ENCODE data around the gene SAPCD1. TPM values are rescaled to one million over a fixed set of nuclear protein-coding genes. Genes with fewer than 3 reads are reported as not detected.

SAPCD1 gene
- total and polyA plus RNA-seq, 10 donors, result 3.6 to 14.2 (median 6.4) TPM; not detected in 1

Small RNAs within 50 kb of the gene (small RNA-seq; reads per million reads assigned to genes)
- gene LY6G6D (0 reads per million in 4 donors), gene MSH5-SAPCD1 (0 reads per million in 4 donors), gene RF00019 (0 reads per million in 4 donors), gene RNU6-850P (0 reads per million in 4 donors), gene SAPCD1 (0 reads per million in 4 donors)

Other genes starting within 250 kb of the SAPCD1 start
Only the 30 nearest of the 42 such genes appear.
- gene LST1, start 176.4 kb upstream of the SAPCD1 start, total RNA-seq, result 100 to 1,000 TPM; 139 to 268 (median 217) TPM
- gene LST1, start 176.4 kb upstream of the SAPCD1 start, polyA plus RNA-seq, result 100 to 1,000 TPM; 128 to 214 (median 203) TPM
- 10 to 100 TPM in 6 of 7 donors, 1 to 10 TPM in 1; 7.8 to 28.1 (median 12.1) TPM for gene NCR3, start 169.7 kb upstream of the SAPCD1 start, total RNA-seq
- gene NCR3, start 169.7 kb upstream of the SAPCD1 start, polyA plus RNA-seq, result 10 to 100 TPM; 15.9 to 30.3 (median 25.3) TPM
- gene AIF1, start 147.4 kb upstream of the SAPCD1 start, total RNA-seq, result 100 to 1,000 TPM; 258 to 479 (median 310) TPM
- 100 to 1,000 TPM; 258 to 416 (median 312) TPM for gene AIF1, start 147.4 kb upstream of the SAPCD1 start, polyA plus RNA-seq
- 100 to 1,000 TPM; 119 to 198 (median 176) TPM for gene PRRC2A, start 141.9 kb upstream of the SAPCD1 start, total RNA-seq
- gene PRRC2A, start 141.9 kb upstream of the SAPCD1 start, polyA plus RNA-seq, result 100 to 1,000 TPM in 2 of 3 donors, 10 to 100 TPM in 1; 84.1 to 151 (median 146) TPM
- gene BAG6, start 110.0 kb upstream of the SAPCD1 start, total RNA-seq, result 100 to 1,000 TPM; 211 to 328 (median 260) TPM
- gene BAG6, start 110.0 kb upstream of the SAPCD1 start, polyA plus RNA-seq, result 100 to 1,000 TPM; 195 to 311 (median 310) TPM
- 1 to 10 TPM in 6 of 7 donors, under 1 TPM in 1; 0.66 to 3.9 (median 2.5) TPM for gene APOM, start 106.8 kb upstream of the SAPCD1 start, total RNA-seq
- gene APOM, start 106.8 kb upstream of the SAPCD1 start, polyA plus RNA-seq, result 1 to 10 TPM; 4.7 to 9.7 (median 7.5) TPM
- 10 to 100 TPM; 24.1 to 37.4 (median 28.6) TPM for gene C6orf47, start 101.9 kb upstream of the SAPCD1 start, total RNA-seq
- gene C6orf47, start 101.9 kb upstream of the SAPCD1 start, polyA plus RNA-seq, result 10 to 100 TPM; 12.2 to 22.6 (median 13.4) TPM
- gene GPANK1, start 97.7 kb upstream of the SAPCD1 start, total RNA-seq, result 10 to 100 TPM; 12.7 to 21.3 (median 17.4) TPM
- 10 to 100 TPM; 12.4 to 19.2 (median 14.8) TPM for gene GPANK1, start 97.7 kb upstream of the SAPCD1 start, polyA plus RNA-seq
- gene CSNK2B, start 96.6 kb upstream of the SAPCD1 start, total RNA-seq, result 100 to 1,000 TPM; 122 to 294 (median 150) TPM
- gene CSNK2B, start 96.6 kb upstream of the SAPCD1 start, polyA plus RNA-seq, result 100 to 1,000 TPM; 132 to 163 (median 139) TPM
- 10 to 100 TPM; 11.0 to 25.3 (median 16.3) TPM for gene LY6G5B, start 92.7 kb upstream of the SAPCD1 start, total RNA-seq
- 1 to 10 TPM; 3.0 to 5.8 (median 3.7) TPM for gene LY6G5B, start 92.7 kb upstream of the SAPCD1 start, polyA plus RNA-seq
- 1 to 10 TPM; 3.3 to 7.9 (median 5.8) TPM for gene LY6G5C, start 81.6 kb upstream of the SAPCD1 start, total RNA-seq
- 1 to 10 TPM; 3.3 to 4.3 (median 3.5) TPM for gene LY6G5C, start 81.6 kb upstream of the SAPCD1 start, polyA plus RNA-seq
- gene ABHD16A, start 59.3 kb upstream of the SAPCD1 start, total RNA-seq, result 10 to 100 TPM; 55.8 to 80.7 (median 71.1) TPM
- gene ABHD16A, start 59.3 kb upstream of the SAPCD1 start, polyA plus RNA-seq, result 10 to 100 TPM; 30.2 to 42.3 (median 34.4) TPM
- gene LY6G6F, start 55.8 kb upstream of the SAPCD1 start, total RNA-seq, result 1 to 10 TPM; 1.6 to 4.9 (median 2.2) TPM
- gene LY6G6F, start 55.8 kb upstream of the SAPCD1 start, polyA plus RNA-seq, result under 1 TPM; 0.11 to 0.68 (median 0.35) TPM
- gene LY6G6D, start 47.3 kb upstream of the SAPCD1 start, total RNA-seq, result not detected
- gene LY6G6D, start 47.3 kb upstream of the SAPCD1 start, polyA plus RNA-seq, result not detected
- gene LY6G6C, start 40.9 kb upstream of the SAPCD1 start, total RNA-seq, result under 1 TPM in 2 of 7 donors, not detected in 5; 0.49 to 0.77 TPM
- gene LY6G6C, start 40.9 kb upstream of the SAPCD1 start, polyA plus RNA-seq, result not detected
- gene MPIG6B, start 39.3 kb upstream of the SAPCD1 start, total RNA-seq, result 10 to 100 TPM in 4 of 7 donors, 1 to 10 TPM in 3; 7.9 to 15.1 (median 10.6) TPM
- under 1 TPM; 0.46 to 0.61 (median 0.48) TPM for gene MPIG6B, start 39.3 kb upstream of the SAPCD1 start, polyA plus RNA-seq
- gene DDAH2, start 33.4 kb upstream of the SAPCD1 start, total RNA-seq, result 100 to 1,000 TPM in 1 of 7 donors, 10 to 100 TPM in 6; 63.0 to 116 (median 72.3) TPM
- gene DDAH2, start 33.4 kb upstream of the SAPCD1 start, polyA plus RNA-seq, result 10 to 100 TPM; 67.1 to 84.7 (median 81.0) TPM
- 100 to 1,000 TPM; 296 to 392 (median 326) TPM for gene CLIC1, start 26.1 kb upstream of the SAPCD1 start, total RNA-seq
- 100 to 1,000 TPM; 321 to 447 (median 388) TPM for gene CLIC1, start 26.1 kb upstream of the SAPCD1 start, polyA plus RNA-seq
- gene MSH5, start 22.7 kb upstream of the SAPCD1 start, total RNA-seq, result 10 to 100 TPM; 20.2 to 35.2 (median 27.6) TPM
- 10 to 100 TPM; 11.2 to 26.7 (median 23.1) TPM for gene MSH5, start 22.7 kb upstream of the SAPCD1 start, polyA plus RNA-seq
- gene VWA7, start 14.7 kb downstream of the SAPCD1 start, total RNA-seq, result 1 to 10 TPM in 4 of 7 donors, under 1 TPM in 2, not detected in 1; 0.68 to 2.6 (median 1.3) TPM
- gene VWA7, start 14.7 kb downstream of the SAPCD1 start, polyA plus RNA-seq, result 1 to 10 TPM in 1 of 3 donors, under 1 TPM in 2; 0.09 to 1.2 (median 0.11) TPM
- gene VARS1, start 33.1 kb downstream of the SAPCD1 start, total RNA-seq, result 10 to 100 TPM; 32.4 to 97.3 (median 62.5) TPM
- gene VARS1, start 33.1 kb downstream of the SAPCD1 start, polyA plus RNA-seq, result 10 to 100 TPM; 31.1 to 49.0 (median 38.3) TPM
- 10 to 100 TPM; 35.9 to 54.4 (median 42.9) TPM for gene LSM2, start 44.3 kb downstream of the SAPCD1 start, total RNA-seq
- gene LSM2, start 44.3 kb downstream of the SAPCD1 start, polyA plus RNA-seq, result 10 to 100 TPM; 74.5 to 98.9 (median 80.4) TPM
- gene HSPA1L, start 52.6 kb downstream of the SAPCD1 start, total RNA-seq, result 1 to 10 TPM; 2.6 to 3.7 (median 3.1) TPM
- gene HSPA1L, start 52.6 kb downstream of the SAPCD1 start, polyA plus RNA-seq, result 1 to 10 TPM in 2 of 3 donors, under 1 TPM in 1; 0.93 to 1.9 (median 1.0) TPM
- gene HSPA1A, start 52.9 kb downstream of the SAPCD1 start, total RNA-seq, result 100 to 1,000 TPM in 6 of 7 donors, 10 to 100 TPM in 1; 97.7 to 384 (median 127) TPM
- gene HSPA1A, start 52.9 kb downstream of the SAPCD1 start, polyA plus RNA-seq, result 10 to 100 TPM; 16.4 to 58.5 (median 27.7) TPM
- gene HSPA1B, start 65.1 kb downstream of the SAPCD1 start, total RNA-seq, result 100 to 1,000 TPM in 1 of 7 donors, 10 to 100 TPM in 6; 40.4 to 372 (median 48.3) TPM
- gene HSPA1B, start 65.1 kb downstream of the SAPCD1 start, polyA plus RNA-seq, result 10 to 100 TPM in 1 of 3 donors, 1 to 10 TPM in 2; 7.4 to 20.6 (median 8.7) TPM
- gene NEU1, start 100.2 kb downstream of the SAPCD1 start, total RNA-seq, result 10 to 100 TPM; 28.6 to 60.7 (median 39.0) TPM
- 10 to 100 TPM; 14.0 to 22.6 (median 19.4) TPM for gene NEU1, start 100.2 kb downstream of the SAPCD1 start, polyA plus RNA-seq
- gene SLC44A4, start 116.3 kb downstream of the SAPCD1 start, total RNA-seq, result 1 to 10 TPM; 1.0 to 5.9 (median 3.3) TPM
- gene SLC44A4, start 116.3 kb downstream of the SAPCD1 start, polyA plus RNA-seq, result under 1 TPM; 0.20 to 0.83 (median 0.26) TPM
- gene EHMT2, start 135.0 kb downstream of the SAPCD1 start, total RNA-seq, result 10 to 100 TPM; 38.6 to 60.7 (median 49.0) TPM
- 10 to 100 TPM; 36.5 to 66.1 (median 57.7) TPM for gene EHMT2, start 135.0 kb downstream of the SAPCD1 start, polyA plus RNA-seq
- 1 to 10 TPM; 1.3 to 4.6 (median 4.2) TPM for gene ZBTB12, start 139.4 kb downstream of the SAPCD1 start, total RNA-seq
- gene ZBTB12, start 139.4 kb downstream of the SAPCD1 start, polyA plus RNA-seq, result 1 to 10 TPM; 1.5 to 4.3 (median 2.4) TPM
- gene C2, start 165.1 kb downstream of the SAPCD1 start, total RNA-seq, result 100 to 1,000 TPM in 2 of 7 donors, 10 to 100 TPM in 5; 62.5 to 173 (median 83.2) TPM
- gene C2, start 165.1 kb downstream of the SAPCD1 start, polyA plus RNA-seq, result 10 to 100 TPM; 17.2 to 28.4 (median 25.4) TPM